Uterus (tissue), 2 donors: Measurements from ENCODE around the gene INTS1.

Experiments
- CTCF ChIP-seq, 4 experiments: fragments of 200-600 bp in 2 of 4; fragments of 450-650 bp in 2 of 4; sonication (generic) in 2 of 4; IDR thresholded peaks; one replicate each; pipeline ENCODE4 v1.5.1; 2016 to 2019; ENCODE audit warnings: antibody characterized with exemption in 4 of 4, mild to moderate bottlenecking in 2 of 4, moderate library complexity in 1 of 4
- POLR2A ChIP-seq, 2 donors: fragments of 450-650 bp; IDR thresholded peaks; one replicate each; pipeline ENCODE4 v1.6.1; 2016; ENCODE audit warnings: antibody characterized with exemption in 2 of 2, mild to moderate bottlenecking in 1 of 2, moderate library complexity in 1 of 2

GRCh38 chr7:1521456-1521855 lies 17.3 kb upstream of the INTS1 start:
- TF ChIP-seq CTCF (IDR thresholded peaks at IDR 0.05) = no peak
- TF ChIP-seq POLR2A (IDR thresholded peaks at IDR 0.05) = no peak
